AG04449 (cell line): ENCODE data around the gene MRPS18A.
"Not testable (repeated sequence)": the region's sequence is repeated elsewhere in the genome, so short reads cannot be mapped to it uniquely, and the experiment has no call there.

Experiments
- CTCF ChIA-PET: fragments of 350-600 bp; formaldehyde crosslinking; extraction: SDS; loops from one replicate; lab custom pipeline; 2021; ENCODE audit warnings: antibody characterized with exemption; lab: Yijun Ruan, JAX
- POLR2A ChIA-PET: fragments of 400-600, 350-600 bp; formaldehyde crosslinking; extraction: SDS; loops from one replicate; lab custom pipeline; 2020; ENCODE audit warnings: antibody characterized with exemption, inconsistent platforms; lab: Yijun Ruan, JAX
- DNase-seq: peaks from one replicate; pipeline ENCODE4 v3.0.0-alpha.2; 2010; ENCODE audit warnings: low read depth, low spot score
- H3K4me3 ChIP-seq: 2 replicates; pipeline ENCODE4 v1.5.1; 2011; ENCODE audit warnings: low read depth, mild to moderate bottlenecking, control low read depth, low read length
- TF ChIP-seq, protein P1 (sequence below): IDR thresholded peaks from one replicate; pipeline ENCODE4 v1.5.1; 2011; ENCODE audit warnings: mild to moderate bottlenecking, moderate library complexity, low read length, control low read depth, inconsistent platforms; ENCODE audit not compliant: insufficient read depth; ENCODE audit errors: missing control alignments

MRPS18A gene

DNA sequence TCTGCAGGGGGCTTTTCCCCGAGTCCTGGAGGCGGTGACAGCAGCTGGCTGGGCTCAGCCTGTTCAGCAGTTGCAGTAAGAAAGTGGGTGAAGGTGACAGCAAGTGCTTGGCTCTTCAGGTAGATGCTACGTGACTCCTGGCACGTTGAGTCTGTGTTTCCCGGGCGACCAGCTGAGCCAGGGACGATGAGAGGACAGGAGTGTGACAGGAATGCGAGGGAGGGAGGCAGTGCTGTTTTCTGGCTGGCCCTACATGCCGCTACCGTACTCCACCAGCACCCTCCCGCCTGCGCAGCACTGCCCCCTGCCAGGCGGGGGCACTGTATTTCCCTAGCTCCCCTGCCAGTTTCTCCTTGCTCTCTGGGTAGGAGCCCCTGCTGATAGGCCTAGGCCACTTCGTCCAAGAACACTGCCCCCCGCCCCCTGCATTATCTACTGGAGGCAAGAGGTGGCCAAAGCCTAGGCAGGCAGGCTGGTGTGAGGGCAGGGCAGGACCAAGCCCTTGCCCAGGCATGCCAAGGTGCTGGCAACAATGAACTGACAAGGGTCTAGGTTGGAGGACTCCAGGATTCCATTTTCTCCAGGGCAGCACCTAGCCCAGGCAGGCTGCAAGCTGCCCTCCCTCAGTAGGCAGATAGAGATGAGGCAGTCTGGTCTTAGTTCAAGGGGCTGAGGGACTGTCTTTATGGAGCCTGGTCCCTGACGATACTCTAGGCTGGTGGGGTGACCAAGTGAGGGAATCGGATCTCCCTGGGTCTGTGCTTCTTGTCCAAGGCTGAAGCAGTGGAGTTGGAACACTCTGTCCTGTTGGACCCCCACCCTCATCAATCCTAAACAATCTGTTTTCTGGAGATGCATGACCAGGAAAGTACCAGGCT lies 19.2 kb downstream of the MRPS18A start:
- TF ChIP-seq, protein P1, sequence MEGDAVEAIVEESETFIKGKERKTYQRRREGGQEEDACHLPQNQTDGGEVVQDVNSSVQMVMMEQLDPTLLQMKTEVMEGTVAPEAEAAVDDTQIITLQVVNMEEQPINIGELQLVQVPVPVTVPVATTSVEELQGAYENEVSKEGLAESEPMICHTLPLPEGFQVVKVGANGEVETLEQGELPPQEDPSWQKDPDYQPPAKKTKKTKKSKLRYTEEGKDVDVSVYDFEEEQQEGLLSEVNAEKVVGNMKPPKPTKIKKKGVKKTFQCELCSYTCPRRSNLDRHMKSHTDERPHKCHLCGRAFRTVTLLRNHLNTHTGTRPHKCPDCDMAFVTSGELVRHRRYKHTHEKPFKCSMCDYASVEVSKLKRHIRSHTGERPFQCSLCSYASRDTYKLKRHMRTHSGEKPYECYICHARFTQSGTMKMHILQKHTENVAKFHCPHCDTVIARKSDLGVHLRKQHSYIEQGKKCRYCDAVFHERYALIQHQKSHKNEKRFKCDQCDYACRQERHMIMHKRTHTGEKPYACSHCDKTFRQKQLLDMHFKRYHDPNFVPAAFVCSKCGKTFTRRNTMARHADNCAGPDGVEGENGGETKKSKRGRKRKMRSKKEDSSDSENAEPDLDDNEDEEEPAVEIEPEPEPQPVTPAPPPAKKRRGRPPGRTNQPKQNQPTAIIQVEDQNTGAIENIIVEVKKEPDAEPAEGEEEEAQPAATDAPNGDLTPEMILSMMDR, result peak; percentile 77
- ChIA-PET CTCF (interaction anchor here (0.8 to 15.5 kb wide), 33 partner anchors 11 to 525 kb away, joined by 3 to 324 read pairs (median 5); partner anchors contain the start of genes MRPS18A and RSPH9), POLR2A (interaction anchor here (1.0 to 1.4 kb wide), 2 partner anchors 19 to 102 kb away, joined by 3 to 6 read pairs; partner anchors contain the start of genes MRPS18A and VEGFA)
- no peak overlapping the region for H3K4me3 ChIP-seq
- no peak for DNase-seq

DNA sequence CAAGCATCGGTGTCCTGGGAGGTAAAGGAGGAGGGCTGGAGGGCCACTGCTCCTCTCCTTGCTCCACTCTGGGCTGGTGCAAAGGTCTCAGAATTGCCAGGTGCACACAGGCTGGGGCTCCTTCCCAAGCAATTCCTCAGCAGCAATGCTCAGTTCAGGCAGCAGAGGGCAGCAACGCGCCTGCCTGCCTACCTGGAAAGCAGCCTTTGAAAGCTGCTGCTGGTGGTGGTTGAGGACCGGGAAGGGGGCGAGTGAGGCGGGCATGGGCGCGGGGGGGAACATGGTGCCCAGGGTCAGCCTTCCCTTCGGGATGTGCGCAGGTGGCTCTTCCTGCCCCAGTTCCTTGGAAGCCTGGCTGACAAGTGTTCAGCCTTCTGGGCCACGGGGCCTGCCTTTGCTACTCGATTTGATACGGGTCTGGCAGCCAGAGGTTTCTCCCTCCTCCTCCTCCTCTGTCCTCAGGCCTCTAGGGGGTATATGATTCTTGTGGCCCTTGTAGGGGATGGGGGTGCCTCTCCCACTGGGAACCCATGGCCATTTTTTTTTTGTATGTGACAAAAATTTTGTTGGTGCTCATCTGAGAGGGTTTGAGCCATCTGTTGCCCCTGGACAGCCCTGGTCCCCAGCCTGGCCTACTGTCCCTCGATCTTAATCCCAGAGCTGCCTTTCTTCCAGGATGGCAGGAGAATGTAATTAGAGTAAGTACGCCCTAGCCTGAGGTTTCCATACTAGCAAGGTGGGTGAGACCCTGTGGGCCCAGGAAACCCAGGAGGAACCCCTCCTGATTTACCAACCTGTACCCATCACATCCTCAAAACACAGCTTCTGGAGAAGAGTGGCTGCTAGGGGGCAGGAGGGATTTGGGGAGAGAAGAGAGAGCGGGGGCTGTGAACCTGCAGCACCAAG lies 20.1 kb downstream of the MRPS18A start:
- ChIA-PET POLR2A (interaction anchor here (0.8 to 2.7 kb wide), 3 partner anchors 103 to 462 kb away, joined by 3 to 9 read pairs (median 3); partner anchors contain the start of gene VEGFA), CTCF (interaction anchor here (0.6 to 15.5 kb wide), 45 partner anchors 10 to 526 kb away, joined by 3 to 324 read pairs (median 5); partner anchors contain the start of genes MRPS18A and RSPH9)
- no peak for DNase-seq
- H3K4me3 ChIP-seq, result peak overlapping the region; percentile 36
- TF ChIP-seq, protein P1, result peak; percentile 99

DNA sequence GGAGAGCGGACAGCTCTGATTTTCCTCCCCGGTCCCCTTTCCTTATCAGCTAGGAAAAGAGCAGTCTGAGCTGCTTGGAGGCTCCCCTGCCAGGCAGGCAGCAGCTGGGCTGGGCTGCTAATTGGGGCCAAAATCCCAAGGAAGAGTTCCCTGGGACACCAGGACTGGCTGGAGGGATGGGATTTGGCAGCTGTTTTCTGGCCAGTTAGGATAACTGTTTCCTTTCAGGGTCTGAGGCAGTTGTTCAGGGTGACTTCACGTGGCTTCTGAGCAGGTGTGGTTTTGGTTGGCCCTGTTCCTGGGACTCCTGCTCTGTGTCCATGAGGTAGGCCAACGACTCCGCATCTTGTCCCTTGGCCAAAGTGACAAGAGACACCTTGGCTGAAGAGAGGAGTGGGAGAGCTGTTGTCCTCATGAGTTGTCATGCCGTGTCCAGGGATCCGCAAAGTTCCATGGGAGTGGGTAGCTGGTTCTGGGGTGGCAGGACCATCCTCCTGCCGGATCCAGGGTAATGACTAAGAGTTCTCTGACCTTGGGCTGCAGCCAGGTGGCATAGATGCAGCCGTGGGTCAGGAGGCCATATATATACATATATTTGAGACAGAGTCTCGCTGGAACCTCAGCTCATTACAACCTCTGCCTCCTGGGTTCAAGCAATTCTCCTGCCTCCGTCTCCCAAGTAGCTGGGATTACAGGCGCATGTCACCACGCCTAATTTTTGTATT lies 21.2 kb downstream of the MRPS18A start:
- no peak for DNase-seq
- CTCF ChIA-PET, result interaction anchor here (0.6 to 15.5 kb wide), 32 partner anchors 8 to 447 kb away, joined by 3 to 324 read pairs (median 6); partner anchors contain the start of genes MAD2L1BP, MRPS18A and RSPH9
- H3K4me3 ChIP-seq, result no peak overlapping the region
- TF ChIP-seq, protein P1, result no peak
- POLR2A ChIA-PET, result interaction anchor here (0.5 to 2.7 kb wide), 4 partner anchors 37 to 463 kb away, joined by 3 to 9 read pairs (median 4); partner anchors contain the start of gene VEGFA

DNA sequence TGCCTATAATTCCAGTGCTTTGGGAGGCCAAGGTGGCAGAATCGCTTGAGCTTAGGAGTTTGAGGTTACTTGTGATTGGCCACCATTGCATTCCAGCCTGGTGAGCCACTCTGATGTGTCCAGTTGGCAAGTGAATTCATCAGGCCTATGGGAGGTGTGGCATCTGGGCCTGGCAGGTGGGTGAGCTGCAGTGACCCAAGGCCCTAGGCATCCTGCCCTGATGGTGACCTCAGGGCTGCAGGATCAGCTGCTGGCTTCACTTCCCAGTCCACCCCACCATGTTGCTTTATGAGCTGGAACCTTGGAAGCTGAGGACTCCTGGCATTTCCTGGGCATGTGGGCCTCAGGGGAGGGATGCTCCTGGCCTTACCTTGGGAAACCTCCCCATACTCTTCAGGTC lies 22.2 kb downstream of the MRPS18A start:
- H3K4me3 ChIP-seq, result no peak overlapping the region
- DNase-seq, result no peak
- ChIA-PET POLR2A (interaction anchor here (1.4 to 2.7 kb wide), 2 partner anchors 36 to 105 kb away, joined by 4 to 9 read pairs; partner anchors contain the start of gene VEGFA), CTCF (interaction anchor here (0.8 to 15.5 kb wide), 14 partner anchors 9 to 415 kb away, joined by 3 to 324 read pairs (median 22); partner anchors contain the start of genes MAD2L1BP, MRPS18A and RSPH9)
- TF ChIP-seq, protein P1, result no peak

DNA sequence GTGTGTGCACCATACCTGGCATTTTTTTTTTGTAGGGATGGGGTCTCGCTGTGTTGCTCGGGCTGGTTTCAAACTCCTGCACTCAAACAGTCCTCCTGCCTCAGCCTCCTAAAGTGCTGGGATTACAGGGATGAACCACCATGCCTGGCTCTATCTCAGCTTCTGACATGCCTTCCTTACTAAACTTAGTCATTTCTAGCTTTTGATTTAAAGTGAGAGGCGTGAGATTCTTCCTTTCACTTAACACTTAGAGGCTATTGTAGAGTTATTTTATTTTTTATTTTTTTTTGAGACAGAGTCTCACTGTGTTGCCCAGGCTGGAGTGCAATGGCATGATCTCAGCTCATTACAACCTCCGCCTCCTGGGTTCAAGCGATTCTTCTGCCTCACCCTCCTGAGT lies 24.6 kb downstream of the MRPS18A start:
- DNase-seq, POLR2A ChIA-PET, H3K4me3 ChIP-seq: not testable (repeated sequence)
- CTCF ChIA-PET, result interaction anchor here (0.6 to 1.9 kb wide), 5 partner anchors 9 to 416 kb away, joined by 3 to 6 read pairs (median 3); no protein-coding TSS in a partner anchor

- no peak overlapping the region for H3K4me3 ChIP-seq
- TF ChIP-seq, protein P1, result no peak
- POLR2A ChIA-PET, result no interaction called here
- no peak for DNase-seq
- CTCF ChIA-PET, result interaction anchor here (3.4 kb wide), 1 partner anchor 9 kb away, joined by 35 read pairs; no protein-coding TSS in a partner anchor
Observed at GRCh38 chr6:43658161-43658560, 29.4 kb downstream of the MRPS18A start.
